ENCODE measurements around the gene ST6GALNAC5. TPM values are rescaled to one million over a fixed set of nuclear protein-coding genes. Genes with fewer than 3 reads are reported as not detected.

The ST6GALNAC5 gene
- total RNA-seq: not detected in 2 replicates

GRCh38 chr1:76867342-76868130, at the start of gene ST6GALNAC5:
Gene ST6GALNAC5 (plus strand): TSS chr1:76867480.

